GM12872 (cell line): ENCODE data around the gene SPTLC2.

Experiments
- TF ChIP-seq, protein P1 (sequence below): IDR thresholded peaks from 3 replicates; pipeline ENCODE4 v1.5.1; 2011; ENCODE audit warnings: low read depth, mild to moderate bottlenecking, low read length, moderate library complexity; ENCODE audit not compliant: insufficient read depth

The SPTLC2 gene

DNA sequence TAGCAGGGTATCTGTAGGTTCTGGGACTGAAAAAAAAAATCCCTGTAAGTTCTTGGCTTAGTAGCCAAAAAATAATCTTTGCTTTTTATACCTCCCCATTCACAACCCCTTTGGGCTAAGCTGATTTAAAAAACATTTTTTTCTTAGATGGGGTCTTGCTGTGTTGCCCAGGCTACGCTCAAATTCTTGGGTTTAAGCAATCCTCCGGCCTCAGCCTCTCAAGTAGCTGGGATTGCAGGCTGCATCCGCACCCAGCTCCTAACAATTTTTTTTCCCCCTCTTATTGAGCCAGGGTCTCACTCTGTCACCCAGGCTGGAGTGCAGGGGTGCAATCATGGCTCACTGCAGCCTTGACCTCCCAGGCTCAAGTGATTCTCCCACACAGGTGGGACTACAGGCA lies 108.7 kb downstream of the SPTLC2 start:
- TF ChIP-seq, protein P1, sequence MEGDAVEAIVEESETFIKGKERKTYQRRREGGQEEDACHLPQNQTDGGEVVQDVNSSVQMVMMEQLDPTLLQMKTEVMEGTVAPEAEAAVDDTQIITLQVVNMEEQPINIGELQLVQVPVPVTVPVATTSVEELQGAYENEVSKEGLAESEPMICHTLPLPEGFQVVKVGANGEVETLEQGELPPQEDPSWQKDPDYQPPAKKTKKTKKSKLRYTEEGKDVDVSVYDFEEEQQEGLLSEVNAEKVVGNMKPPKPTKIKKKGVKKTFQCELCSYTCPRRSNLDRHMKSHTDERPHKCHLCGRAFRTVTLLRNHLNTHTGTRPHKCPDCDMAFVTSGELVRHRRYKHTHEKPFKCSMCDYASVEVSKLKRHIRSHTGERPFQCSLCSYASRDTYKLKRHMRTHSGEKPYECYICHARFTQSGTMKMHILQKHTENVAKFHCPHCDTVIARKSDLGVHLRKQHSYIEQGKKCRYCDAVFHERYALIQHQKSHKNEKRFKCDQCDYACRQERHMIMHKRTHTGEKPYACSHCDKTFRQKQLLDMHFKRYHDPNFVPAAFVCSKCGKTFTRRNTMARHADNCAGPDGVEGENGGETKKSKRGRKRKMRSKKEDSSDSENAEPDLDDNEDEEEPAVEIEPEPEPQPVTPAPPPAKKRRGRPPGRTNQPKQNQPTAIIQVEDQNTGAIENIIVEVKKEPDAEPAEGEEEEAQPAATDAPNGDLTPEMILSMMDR = no peak

- TF ChIP-seq, protein P1 = no peak
Observed at GRCh38 chr14:77505031-77505430, 111.4 kb downstream of the SPTLC2 start.

GRCh38 chr14:77503138-77503537 lies 113.3 kb downstream of the SPTLC2 start:
- TF ChIP-seq, protein P1 = no peak

DNA sequence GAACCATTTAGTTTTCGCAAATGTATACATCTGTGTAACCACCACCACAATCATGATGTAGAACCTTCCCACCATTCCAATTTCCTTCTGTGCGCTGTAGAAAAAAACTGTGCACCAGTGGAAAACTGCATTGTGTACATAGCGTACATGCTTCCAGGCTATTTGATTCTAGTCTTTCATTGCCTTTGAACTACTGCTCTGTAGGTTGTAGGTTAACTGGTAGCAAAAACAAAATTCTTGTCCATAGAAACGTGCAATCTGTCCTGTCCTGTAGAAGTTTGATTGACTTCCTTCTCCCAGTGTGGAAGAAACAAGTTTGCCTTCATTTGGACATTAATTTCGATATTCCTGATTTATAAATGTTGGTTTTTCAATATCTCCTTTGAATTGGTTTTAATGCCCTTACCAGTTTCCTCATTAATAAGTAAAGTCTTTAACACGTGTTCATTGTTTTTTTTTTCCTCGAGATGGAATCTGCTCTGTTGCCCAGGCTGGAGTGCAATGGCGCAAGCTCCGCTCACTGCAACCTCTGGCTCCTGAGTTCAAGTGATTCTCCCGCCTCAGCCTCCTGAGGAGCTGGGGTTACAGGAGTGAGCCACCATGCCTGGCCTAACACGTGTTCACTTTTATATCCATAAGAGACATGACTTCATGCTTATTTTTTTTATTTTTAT lies 114.2 kb downstream of the SPTLC2 start:
- TF ChIP-seq, protein P1 = no peak

DNA sequence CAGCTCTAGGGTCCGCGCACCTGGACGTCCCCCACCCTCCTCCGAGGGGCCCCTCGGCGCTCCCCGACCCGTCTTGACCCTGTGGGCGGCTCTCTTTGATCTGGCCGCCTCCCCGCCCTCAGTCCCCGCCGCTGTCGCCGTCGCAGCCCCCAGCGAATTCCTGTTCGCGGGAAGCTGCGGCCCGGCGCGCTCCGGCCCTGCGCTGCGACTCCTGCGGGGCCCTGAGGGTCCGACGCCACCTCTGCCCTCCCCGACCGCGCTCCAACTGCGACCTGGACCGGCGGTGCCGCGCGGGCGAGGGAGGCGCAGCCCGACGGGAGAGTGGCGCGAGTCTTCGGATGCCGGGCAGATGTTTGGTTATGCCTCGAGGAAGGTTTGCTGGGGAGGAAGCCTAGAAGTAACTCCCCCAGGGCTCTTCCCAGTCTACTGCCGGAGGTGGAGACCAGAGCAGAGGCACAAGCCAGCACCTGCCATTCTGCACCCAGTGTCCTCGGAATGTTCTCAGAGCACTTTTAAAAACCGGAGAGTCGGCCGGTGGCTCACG lies 117.4 kb downstream of the SPTLC2 start:
- TF ChIP-seq, protein P1 = no peak

DNA sequence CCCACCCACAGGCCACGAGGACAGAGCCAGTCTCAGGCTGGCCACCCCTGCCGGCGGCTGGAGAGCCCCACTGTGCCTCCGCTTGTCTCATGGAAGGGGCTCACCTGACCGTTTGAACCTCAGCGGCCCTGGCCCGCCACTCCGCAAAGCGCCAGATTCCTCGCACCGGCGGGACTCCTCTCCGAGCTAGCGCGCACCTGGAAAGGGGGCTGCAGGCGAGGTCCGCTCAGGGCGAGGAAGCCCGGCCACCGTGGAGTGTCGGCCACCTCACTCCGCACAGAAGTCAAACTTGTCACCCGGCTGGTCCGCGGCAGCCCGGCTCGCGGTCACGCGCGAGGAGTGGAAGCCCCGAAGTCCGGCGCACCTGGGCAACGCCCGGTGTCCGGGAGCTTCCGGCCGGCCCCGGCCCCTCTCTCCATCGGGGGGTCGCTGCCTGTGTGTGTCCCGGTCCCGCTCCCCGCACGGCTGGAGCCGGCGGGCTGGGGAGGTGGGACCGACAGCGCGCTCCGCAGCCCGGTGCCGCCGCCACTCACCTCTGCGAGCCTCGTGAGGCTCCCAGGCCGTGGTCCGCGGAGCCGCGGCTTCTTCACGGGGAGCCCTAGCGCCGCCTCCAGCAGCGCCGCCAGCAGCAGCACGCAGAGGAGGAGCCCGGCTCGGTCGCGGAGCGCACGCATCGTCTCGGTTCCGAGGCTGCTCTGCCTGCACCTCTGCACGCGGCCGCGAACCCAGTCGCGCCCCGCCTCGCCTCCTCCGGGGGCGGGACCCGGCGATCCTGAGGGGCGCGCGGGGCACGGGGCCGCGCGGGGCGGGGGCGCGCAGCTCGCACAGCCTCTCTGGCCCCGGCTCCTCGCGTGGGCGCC lies 118.1 kb downstream of the SPTLC2 start, which contains the start of gene ISM2:
Gene ISM2 (minus strand): TSS at position 697 of the 860 bp plus-strand sequence. CDS start 23 bp downstream, at position 674.
- TF ChIP-seq, protein P1 = no peak

GRCh38 chr14:77495334-77495733 lies 121.1 kb downstream of the SPTLC2 start:
- TF ChIP-seq, protein P1 = no peak
